Stomach smooth muscle (tissue), 2 donors: ENCODE results near the gene RPTOR.

Experiments used
- H3K27ac ChIP-seq: one replicate; pipeline ENCODE4 v1.7.0; 2013; ENCODE audit warnings: mild to moderate bottlenecking, low read length, inconsistent platforms
- H3K27me3 ChIP-seq, 2 donors: one replicate each; pipeline ENCODE4 v1.7.0; 2013; ENCODE audit warnings: low read length in 2 of 2; ENCODE audit not compliant: insufficient read depth in 2 of 2, control insufficient read depth in 1 of 2
- H3K36me3 ChIP-seq, 2 donors: one replicate each; pipeline ENCODE4 v1.7.0; 2013; ENCODE audit warnings: low read length in 2 of 2; ENCODE audit not compliant: control insufficient read depth in 2 of 2, insufficient read depth in 2 of 2
- H3K4me1 ChIP-seq: one replicate; pipeline ENCODE4 v1.7.0; 2013; ENCODE audit warnings: low read length; ENCODE audit not compliant: control insufficient read depth, insufficient read depth
- H3K4me3 ChIP-seq, 2 donors: one replicate each; pipeline ENCODE4 v1.7.0; 2013; ENCODE audit warnings: low read length in 2 of 2
- H3K9ac ChIP-seq, 2 donors: one replicate each; pipeline ENCODE4 v1.7.0; 2013; ENCODE audit warnings: low read length in 2 of 2, mild to moderate bottlenecking in 1 of 2
- H3K9me3 ChIP-seq, 2 donors: one replicate each; pipeline ENCODE4 v1.7.0; 2013; ENCODE audit warnings: low read length in 2 of 2; ENCODE audit not compliant: control insufficient read depth in 2 of 2
- donor health status: healthy.
- donor health status: Pancreatic carcinoma.

The RPTOR gene

GRCh38 chr17:80948976-80949450 is 404.4 kb downstream of the RPTOR start:
- Histone ChIP-seq H3K4me1 (peaks cover 8% of the 10 kb centered on the region), H3K36me3 (peaks cover 17 to 24% of the 10 kb centered on the region in 2 donors), H3K27me3 (no peaks in the 10 kb centered on the region), H3K27ac (no peak overlapping the region), H3K4me3 (no peak overlapping the region), H3K9ac (no peak overlapping the region), H3K9me3 (no peaks in the 10 kb centered on the region)

GRCh38 chr17:80949451-80950421 is 405.1 kb downstream of the RPTOR start:
- no peaks in the 10 kb centered on the region for H3K9me3 ChIP-seq
- H3K4me3 ChIP-seq = no peak overlapping the region
- no peak overlapping the region for H3K27ac ChIP-seq
- H3K4me1 ChIP-seq = peaks cover 4% of the 10 kb centered on the region
- H3K36me3 ChIP-seq = peaks cover 17 to 24% of the 10 kb centered on the region in 2 donors
- H3K9ac ChIP-seq = no peak overlapping the region
- no peaks in the 10 kb centered on the region for H3K27me3 ChIP-seq

DNA sequence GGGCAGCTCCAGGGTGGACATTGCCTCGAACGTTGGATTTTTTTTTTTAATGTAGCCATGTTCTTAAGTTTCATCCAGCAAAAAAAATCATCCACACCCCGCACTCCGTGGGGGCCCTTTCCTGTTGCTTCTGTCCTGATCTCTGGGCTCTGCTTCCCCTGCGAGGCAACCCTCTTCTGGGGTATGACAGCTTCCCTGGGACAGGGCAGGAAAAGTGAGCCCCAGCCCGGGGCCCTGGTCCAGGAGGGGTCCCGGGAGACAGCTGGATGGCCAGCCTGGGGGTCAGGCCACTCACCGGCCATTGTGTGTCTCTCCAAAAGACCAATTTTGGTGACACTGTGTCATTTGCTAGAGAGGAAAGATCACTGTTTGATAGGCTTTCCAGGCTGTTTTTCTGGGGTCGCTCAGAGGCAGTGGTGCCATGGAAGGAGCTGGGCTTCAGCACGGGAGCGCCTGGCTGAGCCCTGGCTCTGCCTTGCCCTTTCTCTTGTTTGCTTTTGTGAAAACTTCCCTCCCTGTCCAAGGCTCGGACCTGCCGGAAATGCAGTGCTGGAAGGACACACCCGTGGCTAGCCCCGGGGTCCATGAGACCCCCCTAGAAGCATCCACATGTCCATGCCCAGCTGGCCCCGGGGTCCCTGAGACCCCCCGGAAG is 406.0 kb downstream of the RPTOR start:
- peaks cover 4% of the 10 kb centered on the region for H3K4me1 ChIP-seq
- H3K9ac ChIP-seq = no peak overlapping the region
- no peak overlapping the region for H3K27ac ChIP-seq
- H3K9me3 ChIP-seq = no peaks in the 10 kb centered on the region
- no peak overlapping the region for H3K4me3 ChIP-seq
- peaks cover 19 to 26% of the 10 kb centered on the region in 2 donors for H3K36me3 ChIP-seq
- H3K27me3 ChIP-seq = no peaks in the 10 kb centered on the region

- H3K9ac ChIP-seq = no peak overlapping the region
- H3K9me3 ChIP-seq = no peaks in the 10 kb centered on the region
- H3K4me3 ChIP-seq = no peak overlapping the region
- H3K4me1 ChIP-seq = peaks cover 4% of the 10 kb centered on the region
- H3K27ac ChIP-seq = no peak overlapping the region
- no peaks in the 10 kb centered on the region for H3K27me3 ChIP-seq
- H3K36me3 ChIP-seq = peaks cover 13 to 21% of the 10 kb centered on the region in 2 donors
These were observed 406.8 kb downstream of the RPTOR start for GRCh38 chr17:80951121-80952090.

GRCh38 chr17:80952291-80952690 is 407.7 kb downstream of the RPTOR start:
- no peaks in the 10 kb centered on the region for H3K27me3 ChIP-seq
- no peak overlapping the region for H3K9ac ChIP-seq
- peaks cover 9 to 15% of the 10 kb centered on the region in 2 donors for H3K36me3 ChIP-seq
- H3K9me3 ChIP-seq = no peaks in the 10 kb centered on the region
- H3K4me1 ChIP-seq = peaks cover 4% of the 10 kb centered on the region
- no peak overlapping the region for H3K27ac ChIP-seq
- H3K4me3 ChIP-seq = no peak overlapping the region

DNA sequence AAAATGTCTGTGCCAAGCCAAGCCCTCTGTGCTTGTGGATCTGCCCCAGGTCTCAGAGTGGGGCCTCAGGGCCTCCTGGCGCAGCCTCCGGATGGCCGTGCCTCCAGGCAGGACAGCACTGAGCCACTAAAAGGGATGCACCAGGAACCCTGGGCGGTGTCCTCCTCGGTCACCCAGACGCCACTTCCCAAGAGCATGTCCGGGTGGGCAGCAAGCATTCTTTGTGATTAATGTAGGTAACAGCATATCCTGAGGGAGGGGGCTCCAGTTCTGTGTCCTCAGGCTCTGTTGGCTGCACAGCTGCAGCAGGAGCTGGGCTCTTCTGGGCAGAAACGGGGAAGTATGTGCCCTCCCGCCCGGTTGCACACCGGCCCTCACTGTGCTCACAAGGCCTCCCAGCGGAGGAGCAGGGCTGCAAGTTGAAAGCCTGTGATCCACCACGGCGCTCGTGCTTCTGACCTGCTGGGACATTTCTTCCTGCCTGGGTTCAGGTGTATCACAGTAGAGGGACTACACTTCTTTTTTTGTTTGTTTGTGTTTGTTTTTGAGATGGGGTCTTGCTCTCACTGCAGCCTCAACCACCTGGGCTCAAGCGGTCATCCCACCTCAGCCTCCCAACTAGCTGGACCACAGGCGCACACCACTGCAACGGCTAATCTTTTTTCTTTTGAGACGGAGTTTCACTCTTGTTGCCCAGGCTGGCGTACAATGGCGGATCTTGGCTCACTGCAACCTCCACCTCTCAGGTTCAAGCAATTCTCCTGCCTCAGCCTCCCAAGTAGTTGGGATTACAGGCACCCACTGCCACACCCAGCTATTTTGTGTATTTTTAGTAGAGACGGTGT is 409.1 kb downstream of the RPTOR start:
- H3K9ac ChIP-seq = no peak overlapping the region
- H3K4me1 ChIP-seq = peaks cover 2% of the 10 kb centered on the region
- H3K36me3 ChIP-seq = peaks cover 2 to 6% of the 10 kb centered on the region in 2 donors
- H3K27ac ChIP-seq = no peak overlapping the region
- no peak overlapping the region for H3K4me3 ChIP-seq
- no peaks in the 10 kb centered on the region for H3K9me3 ChIP-seq
- H3K27me3 ChIP-seq = no peaks in the 10 kb centered on the region

- Histone ChIP-seq H3K36me3 (peaks cover 2% of the 10 kb centered on the region in 2 donors), H3K27ac (no peak overlapping the region), H3K4me1 (peaks cover 16% of the 10 kb centered on the region), H3K9ac (no peak overlapping the region), H3K27me3 (no peaks in the 10 kb centered on the region), H3K9me3 (no peaks in the 10 kb centered on the region), H3K4me3 (no peak overlapping the region)
These were observed 410.4 kb downstream of the RPTOR start for GRCh38 chr17:80955078-80955477.

GRCh38 chr17:80955671-80956280 is 411.1 kb downstream of the RPTOR start:
- no peak overlapping the region for H3K4me3 ChIP-seq
- no peaks in the 10 kb centered on the region for H3K9me3 ChIP-seq
- H3K27me3 ChIP-seq = no peaks in the 10 kb centered on the region
- H3K9ac ChIP-seq = no peak overlapping the region
- no peak overlapping the region for H3K27ac ChIP-seq
- H3K4me1 ChIP-seq = peaks cover 23% of the 10 kb centered on the region
- peaks cover 2% of the 10 kb centered on the region in 2 donors for H3K36me3 ChIP-seq

- Histone ChIP-seq H3K9me3 (no peaks in the 10 kb centered on the region), H3K9ac (no peak overlapping the region), H3K4me3 (no peak overlapping the region), H3K36me3 (peaks cover 2% of the 10 kb centered on the region in 2 donors), H3K4me1 (peaks cover 31% of the 10 kb centered on the region), H3K27ac (no peak overlapping the region), H3K27me3 (no peaks in the 10 kb centered on the region)
These were observed 411.9 kb downstream of the RPTOR start for GRCh38 chr17:80956321-80957190.
